ENCODE data around the gene PRAMEF18.
"Not testable (repeated sequence)": the region's sequence is repeated elsewhere in the genome, so short reads cannot be mapped to it uniquely, and the experiment has no call there.

PRAMEF18 gene

DNA sequence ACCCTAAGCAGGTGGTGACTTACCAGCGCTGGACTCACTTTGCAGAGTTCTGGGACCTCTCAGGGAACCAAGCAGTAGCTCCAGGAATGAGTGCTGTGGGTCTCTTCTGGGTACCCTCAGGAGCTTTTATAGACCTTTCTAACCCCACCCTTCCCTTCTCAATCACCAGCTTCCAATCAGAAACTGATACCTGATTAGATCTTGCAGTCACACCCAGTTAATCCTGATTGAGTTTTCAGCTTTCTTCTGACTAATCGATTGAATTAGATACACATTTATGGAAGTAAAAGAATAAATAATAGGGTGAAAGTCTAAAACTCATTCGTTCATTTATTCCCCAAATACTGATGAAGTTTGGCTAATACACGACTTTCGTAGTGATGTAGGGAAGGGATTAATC is 24.6 kb downstream of the PRAMEF18 start, which contains the start of gene PRAMEF13:
Gene PRAMEF13, minus strand, starts transcription at position 101 of the 400 bp plus-strand sequence. CDS start 1,820 bp downstream, outside the sequence.
- DNase-seq: not testable (repeated sequence)

Data from NCI-H1694 (cell line).